ENCODE measurements around the gene SORCS2. TPM values are rescaled to one million over a fixed set of nuclear protein-coding genes. Genes with fewer than 3 reads are reported as not detected.

Gene SORCS2
- polyA plus RNA-seq, 1 donor (not counting 4 experiments of a cell fraction or from before 2014, with no cell fraction given) = 0.09 TPM

DNA sequence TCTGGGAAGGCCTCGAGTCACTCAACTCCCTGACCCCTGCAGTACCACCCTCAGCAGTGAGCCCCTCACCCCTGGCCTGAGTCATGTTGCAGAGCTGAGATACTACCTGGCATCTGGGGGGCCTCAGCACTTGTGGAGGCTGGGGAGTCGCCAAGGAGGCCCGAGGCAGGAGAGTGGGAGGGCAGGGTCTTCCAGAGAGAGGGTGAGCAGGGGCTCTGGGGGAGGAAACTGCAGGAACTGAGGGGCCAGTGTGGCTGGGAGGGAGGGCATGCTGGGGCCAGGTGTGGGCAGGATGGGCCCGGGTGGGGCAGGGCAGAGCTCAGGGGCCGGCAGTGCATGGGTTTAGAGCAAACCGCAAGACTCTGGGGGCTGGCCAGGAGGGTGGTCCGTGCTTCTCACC is 59.7 kb downstream of the SORCS2 start:
- Histone ChIP-seq H3K27ac (ENCODE audit: control insufficient read depth, insufficient read depth, low read length) (no peak overlapping the region), H3K4me3 (ENCODE audit: control insufficient read depth in 2 of 3, extremely low read depth in 1 of 3, insufficient read depth in 2 of 3, low read depth in 1 of 3, low read length in 3 of 3) (no peak overlapping the region), H3K9me1 (ENCODE audit: control insufficient read depth, extremely low read depth, insufficient read depth, low read length) (no peaks in the 10 kb centered on the region), H2AFZ (ENCODE audit: control insufficient read depth, low read length) (no peak overlapping the region), H3K4me1 (ENCODE audit: control insufficient read depth, extremely low read depth, insufficient read depth, low read length) (peaks cover 2% of the 10 kb centered on the region), H3K79me2 (ENCODE audit: control insufficient read depth, insufficient read depth, low read length) (no peaks in the 10 kb centered on the region), H3K36me3 (ENCODE audit: control insufficient read depth in 2 of 2, extremely low read depth in 1 of 2, insufficient read depth in 2 of 2, low read length in 2 of 2) (no peaks in the 10 kb centered on the region), H3K27me3 (ENCODE audit: control insufficient read depth, extremely low read depth, insufficient read depth, low read length) (peaks cover 27% of the 10 kb centered on the region), H3K9me3 (ENCODE audit: control insufficient read depth, low read depth, low read length) (peaks cover 1% of the 10 kb centered on the region), H3K9ac (ENCODE audit: control insufficient read depth, extremely low read depth, insufficient read depth, low read length) (no peak overlapping the region), H4K20me1 (ENCODE audit: control insufficient read depth, extremely low read depth, insufficient read depth, low read length) (no peaks in the 10 kb centered on the region), H3K4me2 (ENCODE audit: control insufficient read depth, extremely low read depth, insufficient read depth, low read depth, low read length) (no peak overlapping the region)
- DNase-seq (ENCODE audit: low read depth, low spot score) (no peak), FAIRE-seq (no peak)
- TF ChIP-seq, protein P1, sequence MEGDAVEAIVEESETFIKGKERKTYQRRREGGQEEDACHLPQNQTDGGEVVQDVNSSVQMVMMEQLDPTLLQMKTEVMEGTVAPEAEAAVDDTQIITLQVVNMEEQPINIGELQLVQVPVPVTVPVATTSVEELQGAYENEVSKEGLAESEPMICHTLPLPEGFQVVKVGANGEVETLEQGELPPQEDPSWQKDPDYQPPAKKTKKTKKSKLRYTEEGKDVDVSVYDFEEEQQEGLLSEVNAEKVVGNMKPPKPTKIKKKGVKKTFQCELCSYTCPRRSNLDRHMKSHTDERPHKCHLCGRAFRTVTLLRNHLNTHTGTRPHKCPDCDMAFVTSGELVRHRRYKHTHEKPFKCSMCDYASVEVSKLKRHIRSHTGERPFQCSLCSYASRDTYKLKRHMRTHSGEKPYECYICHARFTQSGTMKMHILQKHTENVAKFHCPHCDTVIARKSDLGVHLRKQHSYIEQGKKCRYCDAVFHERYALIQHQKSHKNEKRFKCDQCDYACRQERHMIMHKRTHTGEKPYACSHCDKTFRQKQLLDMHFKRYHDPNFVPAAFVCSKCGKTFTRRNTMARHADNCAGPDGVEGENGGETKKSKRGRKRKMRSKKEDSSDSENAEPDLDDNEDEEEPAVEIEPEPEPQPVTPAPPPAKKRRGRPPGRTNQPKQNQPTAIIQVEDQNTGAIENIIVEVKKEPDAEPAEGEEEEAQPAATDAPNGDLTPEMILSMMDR (optimal IDR thresholded peaks at IDR 0.05 in 1 of 3, IDR thresholded peaks at IDR 0.05 in 1 of 3, conservative IDR thresholded peaks at IDR 0.05 in 1 of 3; ENCODE audit: extremely low read depth in 1 of 3, insufficient read depth in 2 of 3, low read length in 3 of 3) = no peak
- TF ChIP-seq EZH2 (IDR thresholded peaks at IDR 0.05; ENCODE audit: low read length) = no peak
- dilution Hi-C loops (cut with MboI; ENCODE audit: extremely low pct_ligation_motif_present, low sequenced_read_pairs) = no loop called here

DNA sequence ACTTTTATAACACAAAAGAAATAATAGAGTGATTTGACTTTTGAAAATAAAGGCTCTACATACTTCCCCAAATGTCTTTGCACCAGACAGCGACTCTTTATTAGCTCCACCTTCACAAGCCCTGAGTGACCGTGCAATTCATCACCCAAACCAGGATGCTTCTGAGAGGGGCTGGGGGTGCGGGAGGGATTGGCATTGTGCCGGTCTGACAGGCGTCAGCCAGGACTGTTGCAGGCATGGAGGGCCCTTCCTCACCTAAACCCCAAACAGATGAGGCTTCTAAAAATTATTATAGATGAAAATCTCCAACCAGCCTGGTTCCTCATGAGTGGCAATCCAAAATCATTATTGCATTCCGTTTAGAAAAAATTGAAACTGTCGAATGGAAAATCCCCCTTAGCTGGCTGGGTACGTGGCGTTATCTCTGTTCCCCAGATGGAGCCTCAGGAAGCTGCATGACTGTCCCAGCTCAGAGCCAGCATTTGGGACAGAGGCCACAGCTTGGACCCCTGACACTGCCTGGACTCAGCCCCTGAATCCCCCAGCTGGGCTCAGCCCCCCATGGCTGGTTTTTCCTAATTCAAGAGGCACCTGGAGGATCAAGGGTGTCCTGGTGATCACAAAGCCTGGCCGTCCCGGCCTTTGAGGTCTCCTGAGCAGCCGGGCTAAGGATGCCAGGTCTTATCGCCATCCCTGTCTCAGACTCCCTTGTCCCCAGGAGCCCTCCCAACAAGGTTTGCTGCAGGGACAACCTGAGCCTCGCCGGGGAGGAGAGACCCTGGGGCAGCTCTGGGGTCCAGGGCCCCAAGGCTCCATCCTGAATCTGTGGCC is 60.4 kb downstream of the SORCS2 start:
- no peak for FAIRE-seq
- no peak overlapping the region for H3K4me3 ChIP-seq (ENCODE audit: control insufficient read depth in 2 of 3, extremely low read depth in 1 of 3, insufficient read depth in 2 of 3, low read depth in 1 of 3, low read length in 3 of 3)
- H3K9ac ChIP-seq (ENCODE audit: control insufficient read depth, extremely low read depth, insufficient read depth, low read length) = no peak overlapping the region
- no peaks in the 10 kb centered on the region for H4K20me1 ChIP-seq (ENCODE audit: control insufficient read depth, extremely low read depth, insufficient read depth, low read length)
- no peaks in the 10 kb centered on the region for H3K36me3 ChIP-seq (ENCODE audit: control insufficient read depth in 2 of 2, extremely low read depth in 1 of 2, insufficient read depth in 2 of 2, low read length in 2 of 2)
- H2AFZ ChIP-seq (ENCODE audit: control insufficient read depth, low read length) = no peak overlapping the region
- H3K4me1 ChIP-seq (ENCODE audit: control insufficient read depth, extremely low read depth, insufficient read depth, low read length) = peaks cover 2% of the 10 kb centered on the region
- dilution Hi-C loops (cut with MboI; ENCODE audit: extremely low pct_ligation_motif_present, low sequenced_read_pairs) = no loop called here
- H3K9me1 ChIP-seq (ENCODE audit: control insufficient read depth, extremely low read depth, insufficient read depth, low read length) = no peaks in the 10 kb centered on the region
- peaks cover 1% of the 10 kb centered on the region for H3K9me3 ChIP-seq (ENCODE audit: control insufficient read depth, low read depth, low read length)
- H3K4me2 ChIP-seq (ENCODE audit: control insufficient read depth, extremely low read depth, insufficient read depth, low read depth, low read length) = no peak overlapping the region
- H3K79me2 ChIP-seq (ENCODE audit: control insufficient read depth, insufficient read depth, low read length) = no peaks in the 10 kb centered on the region
- no peak for DNase-seq (ENCODE audit: low read depth, low spot score)
- peaks cover 27% of the 10 kb centered on the region for H3K27me3 ChIP-seq (ENCODE audit: control insufficient read depth, extremely low read depth, insufficient read depth, low read length)
- no peak overlapping the region for H3K27ac ChIP-seq (ENCODE audit: control insufficient read depth, insufficient read depth, low read length)
- no peak for TF ChIP-seq EZH2 (IDR thresholded peaks at IDR 0.05; ENCODE audit: low read length)
- TF ChIP-seq, protein P1 (optimal IDR thresholded peaks at IDR 0.05 in 1 of 3, IDR thresholded peaks at IDR 0.05 in 1 of 3, conservative IDR thresholded peaks at IDR 0.05 in 1 of 3; ENCODE audit: extremely low read depth in 1 of 3, insufficient read depth in 2 of 3, low read length in 3 of 3) = no peak

All from keratinocyte (primary cell).